Thyroid gland (tissue), 4 donors: ENCODE measurements around the gene FOXK1. TPM values are rescaled to one million over a fixed set of nuclear protein-coding genes. Genes with fewer than 3 reads are reported as not detected.
"Not testable (repeated sequence)": the region's sequence is repeated elsewhere in the genome, so short reads cannot be mapped to it uniquely, and the experiment has no call there.

Source experiments
- DNase-seq, 2 donors: peaks; one replicate each; pipeline ENCODE4 v3.0.0-alpha.2; 2019
- H3K27ac ChIP-seq, 3 donors: fragments of 200-600 bp; sonication (generic); 1 replicate in 2 of 3; 2 replicates in 1 of 3; pipeline ENCODE4 v1.5.1; 2016 to 2019; ENCODE audit warnings: mild to moderate bottlenecking in 1 of 3, moderate library complexity in 1 of 3
- H3K27me3 ChIP-seq: fragments of 200-600 bp; sonication (generic); one replicate; pipeline ENCODE4 v1.5.1; 2019
- H3K36me3 ChIP-seq, 2 donors: fragments of 200-600 bp; sonication (generic); one replicate each; pipeline ENCODE4 v1.5.1; 2016 to 2019
- H3K4me1 ChIP-seq, 2 donors: fragments of 200-600 bp; sonication (generic); one replicate each; pipeline ENCODE4 v1.5.1; 2017 to 2019
- H3K4me3 ChIP-seq, 3 donors: fragments of 200-600 bp; sonication (generic); replicated peaks in 1 of 3; 1 replicate in 2 of 3; 2 replicates in 1 of 3; pipeline ENCODE4 v1.5.1; 2016; ENCODE audit warnings: mild to moderate bottlenecking in 1 of 3
- H3K9me3 ChIP-seq: fragments of 200-600 bp; sonication (generic); one replicate; pipeline ENCODE4 v1.5.1; 2017
- POLR2A ChIP-seq, 2 donors: fragments of 450-650 bp; IDR thresholded peaks; one replicate each; pipeline ENCODE4 v1.6.1; 2017; ENCODE audit warnings: antibody characterized with exemption in 2 of 2, mild to moderate bottlenecking in 2 of 2, moderate library complexity in 1 of 2
- WGBS, 2 donors: methylation state at CpG; one replicate each; pipeline ENCODE4 v1.1.5; 2017; 5-methylcytosine and 5-hydroxymethylcytosine counted together
- intact Hi-C: fragments of 100-400 bp; cut with DNase I; formaldehyde crosslinking; loops from one replicate; pipeline ENCODE4 v1.15.1; 2023
- total RNA-seq, 4 donors: library from RNA; depleted of rRNA; stranded (reverse); fragments of >200 nt; gene quantifications; one replicate each; pipeline ENCODE4 v1.2.3, GENCODE V29; 2016
- TF ChIP-seq, protein P1 (sequence below), 6 experiments: fragments of 200-600 bp in 3 of 6; fragments of 450-650 bp in 3 of 6; sonication (generic) in 3 of 6; IDR thresholded peaks; one replicate each; pipeline ENCODE4 v1.5.1; 2016 to 2019; ENCODE audit warnings: antibody characterized with exemption in 6 of 6, mild to moderate bottlenecking in 2 of 6, inconsistent platforms in 1 of 6, moderate library complexity in 1 of 6

FOXK1 gene
- total RNA-seq, 4 donors from 2014 or later: 15.0 to 33.0 (median 20.7) TPM

DNA sequence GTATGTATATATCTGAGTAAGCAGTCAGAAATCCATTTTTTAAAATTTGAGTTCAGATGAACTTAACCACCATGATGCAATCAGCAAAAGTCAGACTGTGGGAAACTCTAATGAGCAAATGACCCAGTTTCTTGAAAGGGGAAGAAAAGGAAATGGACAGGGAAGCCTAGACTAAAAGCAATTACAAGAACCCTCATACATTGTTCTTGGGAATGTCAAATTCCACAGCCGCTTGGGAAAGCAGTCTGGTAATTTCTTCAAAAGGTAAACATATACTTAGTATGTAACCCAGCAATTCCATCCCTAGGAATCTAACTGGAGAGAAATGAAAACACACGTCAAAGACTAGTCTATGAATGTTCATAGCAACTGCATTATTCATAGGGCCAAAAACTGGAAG is 16.4 kb upstream of the FOXK1 start:
- TF ChIP-seq, protein P1, sequence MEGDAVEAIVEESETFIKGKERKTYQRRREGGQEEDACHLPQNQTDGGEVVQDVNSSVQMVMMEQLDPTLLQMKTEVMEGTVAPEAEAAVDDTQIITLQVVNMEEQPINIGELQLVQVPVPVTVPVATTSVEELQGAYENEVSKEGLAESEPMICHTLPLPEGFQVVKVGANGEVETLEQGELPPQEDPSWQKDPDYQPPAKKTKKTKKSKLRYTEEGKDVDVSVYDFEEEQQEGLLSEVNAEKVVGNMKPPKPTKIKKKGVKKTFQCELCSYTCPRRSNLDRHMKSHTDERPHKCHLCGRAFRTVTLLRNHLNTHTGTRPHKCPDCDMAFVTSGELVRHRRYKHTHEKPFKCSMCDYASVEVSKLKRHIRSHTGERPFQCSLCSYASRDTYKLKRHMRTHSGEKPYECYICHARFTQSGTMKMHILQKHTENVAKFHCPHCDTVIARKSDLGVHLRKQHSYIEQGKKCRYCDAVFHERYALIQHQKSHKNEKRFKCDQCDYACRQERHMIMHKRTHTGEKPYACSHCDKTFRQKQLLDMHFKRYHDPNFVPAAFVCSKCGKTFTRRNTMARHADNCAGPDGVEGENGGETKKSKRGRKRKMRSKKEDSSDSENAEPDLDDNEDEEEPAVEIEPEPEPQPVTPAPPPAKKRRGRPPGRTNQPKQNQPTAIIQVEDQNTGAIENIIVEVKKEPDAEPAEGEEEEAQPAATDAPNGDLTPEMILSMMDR (IDR thresholded peaks at IDR 0.05): no peak
- TF ChIP-seq POLR2A (IDR thresholded peaks at IDR 0.05): no peak
- Histone ChIP-seq H3K27ac (no peak overlapping the region), H3K4me1 (peaks cover 0 to 6% of the 10 kb centered on the region in 2 donors), H3K9me3 (no peaks in the 10 kb centered on the region), H3K4me3 (no peak overlapping the region), H3K36me3 (no peaks in the 10 kb centered on the region), H3K27me3 (no peaks in the 10 kb centered on the region)
- 63 to 70% methylated on average over 2 of the region's 2 CpGs for WGBS, 2 donors
- intact Hi-C loops: no loop called here
- no peak for DNase-seq

DNA sequence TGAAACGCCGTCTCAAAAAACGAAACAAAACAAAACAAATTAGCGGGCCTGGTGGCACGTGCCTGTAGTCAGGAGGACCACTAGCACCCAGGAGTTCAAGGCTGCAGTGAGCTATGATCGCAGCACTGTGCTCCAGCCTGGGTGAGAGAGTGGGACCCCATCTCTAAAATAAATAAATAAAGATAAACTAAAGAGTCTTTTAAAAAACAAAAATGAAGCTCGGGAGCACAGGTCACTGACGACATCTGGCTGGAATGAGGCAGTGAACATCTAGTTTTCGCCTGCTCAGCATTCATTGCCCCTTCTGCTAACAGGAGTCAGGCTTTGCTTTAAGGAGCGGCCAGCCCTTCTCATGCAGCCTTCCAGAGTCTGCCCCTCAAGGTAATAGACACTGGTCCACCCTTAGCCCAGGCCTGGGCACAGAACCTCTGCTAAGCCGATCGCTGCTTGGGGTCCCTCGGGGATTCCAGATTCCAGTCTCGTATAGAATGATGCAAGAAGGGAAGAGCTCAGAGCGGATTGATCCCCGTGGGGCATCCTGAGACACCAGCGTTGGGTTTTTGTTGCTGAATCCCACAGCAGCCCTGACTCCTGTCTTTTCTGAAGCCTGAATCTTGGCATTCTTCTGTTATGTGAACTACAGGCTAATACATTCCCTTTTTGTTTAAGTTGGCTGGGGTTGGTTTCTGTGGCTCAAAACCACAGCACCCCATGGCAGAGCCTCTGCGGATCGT is 14.2 kb upstream of the FOXK1 start:
- no peaks in the 10 kb centered on the region for H3K27me3 ChIP-seq
- no peak overlapping the region for H3K4me3 ChIP-seq
- 65 to 67% methylated on average over 17 to 19 of the region's 19 CpGs for WGBS, 2 donors
- DNase-seq: no peak
- H3K27ac ChIP-seq: no peak overlapping the region
- no peaks in the 10 kb centered on the region for H3K36me3 ChIP-seq
- no peaks in the 10 kb centered on the region for H3K9me3 ChIP-seq
- H3K4me1 ChIP-seq: no peaks in the 10 kb centered on the region
- TF ChIP-seq, protein P1 (IDR thresholded peaks at IDR 0.05): no peak
- no peak for TF ChIP-seq POLR2A (IDR thresholded peaks at IDR 0.05)
- intact Hi-C loops: no loop called here

- Histone ChIP-seq H3K27ac (no peak overlapping the region), H3K36me3 (no peaks in the 10 kb centered on the region), H3K4me1 (no peaks in the 10 kb centered on the region), H3K27me3 (no peaks in the 10 kb centered on the region), H3K9me3 (no peaks in the 10 kb centered on the region), H3K4me3 (no peak overlapping the region)
- 95 to 100% methylated on average over 3 of the region's 3 CpGs for WGBS, 2 donors
- DNase-seq: no peak
- intact Hi-C loops: no loop called here
- TF ChIP-seq, protein P1 (IDR thresholded peaks at IDR 0.05): no peak
- no peak for TF ChIP-seq POLR2A (IDR thresholded peaks at IDR 0.05)
Measured at GRCh38 chr7:4668510-4668847, 13.6 kb upstream of the FOXK1 start.

DNA sequence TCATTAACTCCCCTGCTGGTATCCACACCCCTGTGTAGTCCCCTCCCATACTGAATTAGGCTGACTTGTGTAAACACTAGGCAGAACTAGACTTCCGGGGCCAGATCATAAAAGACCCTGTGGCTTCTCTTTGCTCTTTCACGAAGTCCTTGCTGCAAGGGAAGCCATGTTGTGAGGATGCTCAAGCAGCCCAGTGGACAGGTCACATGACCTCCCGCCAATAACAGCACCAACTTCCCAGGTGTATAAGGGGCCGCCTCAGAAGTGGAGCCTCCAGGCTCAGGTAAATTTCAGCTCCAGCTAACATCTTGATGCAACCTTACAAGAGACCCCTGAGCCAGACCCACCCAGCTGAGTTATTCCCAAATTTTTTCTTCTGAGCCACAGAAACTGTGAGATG is 11.3 kb upstream of the FOXK1 start:
- no peak overlapping the region for H3K4me3 ChIP-seq
- no peaks in the 10 kb centered on the region for H3K4me1 ChIP-seq
- no peak for DNase-seq
- WGBS, 2 donors: 83 to 87% methylated on average over 4 of the region's 4 CpGs
- H3K27me3 ChIP-seq: no peaks in the 10 kb centered on the region
- H3K9me3 ChIP-seq: no peaks in the 10 kb centered on the region
- H3K27ac ChIP-seq: no peak overlapping the region
- TF ChIP-seq, protein P1 (IDR thresholded peaks at IDR 0.05): no peak
- no peak for TF ChIP-seq POLR2A (IDR thresholded peaks at IDR 0.05)
- H3K36me3 ChIP-seq: no peaks in the 10 kb centered on the region
- intact Hi-C loops: no loop called here

DNA sequence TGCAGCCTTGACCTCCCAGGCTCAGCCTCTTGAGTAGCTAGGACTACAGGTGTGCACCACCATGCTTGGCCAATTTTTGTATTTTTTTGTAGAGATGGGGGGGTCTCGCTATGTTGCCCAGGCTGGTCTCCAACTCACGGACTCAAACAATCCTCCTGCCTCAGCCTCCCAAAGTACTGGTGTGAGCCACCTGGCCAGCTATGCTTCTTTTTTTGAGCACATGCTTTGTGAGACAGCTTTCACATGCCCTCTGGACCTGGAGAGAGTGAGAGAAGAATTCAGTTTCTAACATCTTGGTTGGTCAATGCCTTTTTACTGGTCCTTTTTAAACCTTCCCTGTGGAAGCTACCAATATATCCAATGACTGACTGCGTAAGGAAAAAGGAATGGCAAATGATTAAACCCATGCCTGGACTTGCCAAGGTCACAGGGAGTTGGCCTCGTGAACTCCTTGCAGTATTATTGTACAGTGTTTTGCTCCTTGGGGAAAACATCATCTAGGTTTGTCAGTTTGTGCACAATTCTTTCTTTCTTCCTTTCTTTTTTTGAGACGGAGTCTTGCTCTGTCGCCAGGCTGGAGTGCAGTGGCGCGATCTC is 6.2 kb upstream of the FOXK1 start:
- Histone ChIP-seq H3K4me3 (no peak overlapping the region), H3K36me3 (no peaks in the 10 kb centered on the region), H3K27me3 (no peaks in the 10 kb centered on the region), H3K4me1 (no peaks in the 10 kb centered on the region), H3K9me3 (no peaks in the 10 kb centered on the region), H3K27ac (no peak overlapping the region)
- WGBS, 2 donors: 94 to 96% methylated on average over 8 of the region's 8 CpGs
- DNase-seq: no peak
- TF ChIP-seq, protein P1 (IDR thresholded peaks at IDR 0.05): no peak
- TF ChIP-seq POLR2A (IDR thresholded peaks at IDR 0.05): no peak
- intact Hi-C loops: loop anchor here (5.0 kb wide), 1 partner anchor 34 kb away; no protein-coding TSS in a partner anchor

- H3K9me3 ChIP-seq, H3K4me3 ChIP-seq, H3K27ac ChIP-seq, H3K4me1 ChIP-seq, H3K27me3 ChIP-seq, H3K36me3 ChIP-seq, DNase-seq: not testable (repeated sequence)
- 90 to 93% methylated on average over 11 of the region's 11 CpGs for WGBS, 2 donors
- intact Hi-C loops: loop anchor here (5.0 kb wide), 1 partner anchor 35 kb away; no protein-coding TSS in a partner anchor
Measured at GRCh38 chr7:4677518-4677917, 4.6 kb upstream of the FOXK1 start.
